HepG2 (cell line): ENCODE data around the gene UPK1B. TPM values are rescaled to one million over a fixed set of nuclear protein-coding genes. Genes with fewer than 3 reads are reported as not detected.
"Not testable (repeated sequence)": the region's sequence is repeated elsewhere in the genome, so short reads cannot be mapped to it uniquely, and the experiment has no call there.

Experiments used
- ATAC-seq: fragments of 200-7000 bp; cut with Tn5 transposase; 3 replicates; pipeline ENCODE4 v1.9.1; 2020; ENCODE audit warnings: mild to moderate bottlenecking, moderate library complexity
- BruUV-seq: library from RNA; stranded (reverse); fragments of 400-500 nt; replicated peaks from 2 replicates; lab custom pipeline; 2021; lab: Mats Ljungman, UMichigan
- CTCF ChIA-PET: fragments of 300-600 bp; formaldehyde crosslinking; extraction: SDS; loops from one replicate; lab custom pipeline; 2021; ENCODE audit warnings: low total read pairs, inconsistent platforms, low intra/inter-chr PET ratio; lab: Yijun Ruan, JAX
- POLR2A ChIA-PET: fragments of 350-600 bp; sonication (Branson Sonifier 250); formaldehyde crosslinking; loops from one replicate; lab custom pipeline; 2020; ENCODE audit warnings: antibody characterized with exemption, inconsistent platforms; lab: Yijun Ruan, JAX
- DNase-seq: peaks from one replicate; pipeline ENCODE4 v3.0.0-alpha.2; 2015; ENCODE audit warnings: low spot score
- FAIRE-seq: peaks from 3 replicates; lab custom pipeline; 2011; peaks lifted over from hg19 to GRCh38; lab: Jason Lieb, UNC
- H2AFZ ChIP-seq: one replicate; pipeline ENCODE4 v1.6.1; 2011; ENCODE audit warnings: low read length, inconsistent platforms
- H3K27ac ChIP-seq: fragments of 300-600 bp; 3 replicates; pipeline ENCODE4 v1.8.0; 2011; ENCODE audit warnings: mixed run types, mild to moderate bottlenecking, mixed read lengths, low read length, inconsistent platforms; ENCODE audit not compliant: insufficient read depth; ENCODE audit errors: extremely low read length
- H3K27me3 ChIP-seq, 2 experiments: fragments of 200-600 bp in 1 of 2; 2 replicates in 1 of 2; 3 replicates in 1 of 2; pipeline versions ENCODE4 v1.6.0 to v1.8.0; 2011; ENCODE audit warnings: low read length in 2 of 2, mild to moderate bottlenecking in 2 of 2, moderate library complexity in 2 of 2, inconsistent platforms in 1 of 2; ENCODE audit not compliant: insufficient read depth in 2 of 2, control insufficient read depth in 1 of 2
- H3K36me3 ChIP-seq, 2 experiments: fragments of 200-600 bp in 1 of 2; replicated peaks in 1 of 2; 2 replicates in 1 of 2; 3 replicates in 1 of 2; pipeline versions ENCODE4 v1.5.1 to v1.8.0; 2011; ENCODE audit warnings: low read length in 2 of 2, inconsistent platforms in 1 of 2; ENCODE audit not compliant: insufficient read depth in 2 of 2, control insufficient read depth in 1 of 2
- H3K4me1 ChIP-seq: 2 replicates; pipeline ENCODE4 v1.5.1; 2012; ENCODE audit warnings: low read length, inconsistent platforms; ENCODE audit not compliant: insufficient read depth
- H3K4me2 ChIP-seq: 2 replicates; pipeline ENCODE4 v1.6.0; 2011; ENCODE audit warnings: low read depth, low read length, inconsistent platforms
- H3K4me3 ChIP-seq, 3 experiments: fragments of 200-600 bp in 1 of 3; sonication (generic), shearing (Covaris generic) in 1 of 3; replicated peaks in 1 of 3; 2 replicates each; pipeline ENCODE4 v1.5.1; 2011 to 2016; ENCODE audit warnings: low read length in 3 of 3, inconsistent platforms in 2 of 3, low read depth in 2 of 3, mild to moderate bottlenecking in 2 of 3, control low read depth in 1 of 3, mixed read lengths in 1 of 3; ENCODE audit not compliant: insufficient read depth in 1 of 3
- H3K79me2 ChIP-seq: one replicate; pipeline ENCODE4 v1.6.1; 2011; ENCODE audit warnings: low read length, inconsistent platforms; ENCODE audit not compliant: insufficient read depth
- H3K9ac ChIP-seq: 2 replicates; pipeline ENCODE4 v1.6.0; 2011; ENCODE audit warnings: mild to moderate bottlenecking, low read depth, low read length, inconsistent platforms; ENCODE audit not compliant: insufficient read depth
- H3K9me3 ChIP-seq: 2 replicates; pipeline ENCODE4 v1.5.1; 2012; ENCODE audit warnings: mild to moderate bottlenecking, low read length
- H4K20me1 ChIP-seq: 2 replicates; pipeline ENCODE4 v1.6.0; 2011; ENCODE audit warnings: inconsistent platforms, mild to moderate bottlenecking, low read length, moderate library complexity; ENCODE audit not compliant: insufficient read depth
- FOXA1 ChIP-seq, 2 experiments: fragments of 450-650 bp in 1 of 2; sonication (generic) in 1 of 2; formaldehyde crosslinking in 1 of 2; IDR thresholded peaks; 2 replicates each; pipeline versions ENCODE4 v1.4.0 to v1.6.1; 2016 to 2020; ENCODE audit warnings: missing genetic modification reagents in 1 of 2
- FOXA3 ChIP-seq: IDR thresholded peaks from 2 replicates; pipeline ENCODE4 v1.6.1; 2016; ENCODE audit warnings: missing genetic modification reagents, missing compliant biosample characterization
- GFI1 ChIP-seq: sonication (generic); formaldehyde crosslinking; IDR thresholded peaks from 2 replicates; pipeline ENCODE4 v1.5.0; 2020; ENCODE audit warnings: missing genetic modification reagents, mild to moderate bottlenecking, borderline replicate concordance
- MZF1 ChIP-seq: sonication (generic); formaldehyde crosslinking; IDR thresholded peaks from 2 replicates; pipeline ENCODE4 v1.8.1; 2023; ENCODE audit warnings: mild to moderate bottlenecking, missing genetic modification reagents, borderline replicate concordance
- SP5 ChIP-seq: IDR thresholded peaks from 2 replicates; pipeline ENCODE4 v1.6.1; 2016; ENCODE audit warnings: low read depth, borderline replicate concordance
- ZIK1 ChIP-seq: sonication (generic); formaldehyde crosslinking; IDR thresholded peaks from 2 replicates; pipeline ENCODE4 v1.5.0; 2020; ENCODE audit warnings: mild to moderate bottlenecking, low read depth, missing genetic modification reagents, borderline replicate concordance
- ZMYM4 ChIP-seq: sonication (generic); formaldehyde crosslinking; IDR thresholded peaks from 2 replicates; pipeline ENCODE4 v1.8.1; 2023; ENCODE audit warnings: mild to moderate bottlenecking, missing genetic modification reagents
- ZNF281 ChIP-seq: sonication (generic); formaldehyde crosslinking; IDR thresholded peaks from 2 replicates; pipeline ENCODE4 v1.4.0; 2020; ENCODE audit warnings: missing genetic modification reagents, borderline replicate concordance
- ZSCAN25 ChIP-seq: sonication (generic); formaldehyde crosslinking; IDR thresholded peaks from 2 replicates; pipeline ENCODE4 v1.8.0; 2022; ENCODE audit warnings: mild to moderate bottlenecking, missing genetic modification reagents
- WGBS: methylation state at CpG from one replicate; pipeline ENCODE4 v1.1.6; 2017; ENCODE audit warnings: low lambda C conversion rate; 5-methylcytosine and 5-hydroxymethylcytosine counted together
- in situ Hi-C: cut with HindIII; loops from 2 replicates; pipeline ENCODE4 v1.10.0; 2017; ENCODE audit warnings: low pct_unique_long_range_greater_than_20kb; ENCODE audit not compliant: extremely low pct_ligation_motif_present
- intact Hi-C: fragments of 100-400 bp; cut with micrococcal nuclease; formaldehyde crosslinking; loops from one replicate; pipeline ENCODE4 v1.10.0; 2022; ENCODE audit not compliant: unreplicated experiment
- polyA plus RNA-seq, 8 experiments: library from polyadenylated mRNA; depleted of rRNA in 3 of 8; stranded (reverse) in 7 of 8; unstranded in 1 of 8; fragments of >200 nt; fragmentation: Illumina TruSeq in 4 of 8; extraction: Trizol in 4 of 8; gene quantifications; 2 replicates each; pipeline versions ENCODE4 v1.2.1 to v1.2.3, GENCODE V29; 2011 to 2016; ENCODE audit warnings: low read depth in 4 of 8, missing spikeins in 1 of 8, mixed read lengths in 1 of 8; ENCODE audit not compliant: insufficient read depth in 1 of 8
- total RNA-seq, 5 experiments: library from RNA; depleted of rRNA; stranded (reverse); fragments of >200 nt; fragmentation: Illumina TruSeq; extraction: Trizol; gene quantifications; 2 replicates each; pipeline ENCODE4 v1.2.3, GENCODE V29; 2016; ENCODE audit warnings: low read depth in 1 of 5

UPK1B gene
- total and polyA plus RNA-seq, 2 of the 13 experiments (the other 11 are each of a cell fraction or from before 2014, with no cell fraction given), result not detected

- H4K20me1 ChIP-seq; H3K79me2 ChIP-seq; H3K27ac ChIP-seq; H3K9me3 ChIP-seq; H3K36me3 ChIP-seq; POLR2A ChIA-PET; TF ChIP-seq FOXA1 (IDR thresholded peaks at IDR 0.05): not testable (repeated sequence)
- TF ChIP-seq SP5, result 0 out of 2 replicates have a peak, but pooled peaks have one; percentile 31
- TF ChIP-seq ZMYM4, result 0 out of 2 replicates have a peak, but pooled peaks have one; percentile 15
- TF ChIP-seq FOXA3 (CRISPR knock-in tag), result peak; percentile 56
- TF ChIP-seq FOXA1 (CRISPR knock-in tag; IDR thresholded peaks at IDR 0.05), result peak; percentile 43; the same call in 1 of the 2 replicates
- TF ChIP-seq ZNF281 (CRISPR knock-in tag), result peak; percentile 81
- TF ChIP-seq, all 625 proteins: peak for 5; not testable (repeated sequence) for 620
- FAIRE-seq, intact Hi-C loops, ATAC-seq, H3K9ac ChIP-seq, H3K27me3 ChIP-seq, BruUV-seq, H3K4me2 ChIP-seq, H2AFZ ChIP-seq, in situ Hi-C loops, CTCF ChIA-PET, H3K4me1 ChIP-seq, H3K4me3 ChIP-seq: not testable (repeated sequence)
- DNase-seq, result peak; percentile 17
- 64% methylated on average over 6 of the region's 9 CpGs for WGBS
Measured at GRCh38 chr3:119164745-119165144, 8.7 kb upstream of the UPK1B start.

- H2AFZ ChIP-seq, result no peak overlapping the region
- WGBS, result 10% methylated on average over 3 of the region's 3 CpGs
- H3K36me3 ChIP-seq, result no peaks in the 10 kb centered on the region
- ChIA-PET CTCF (no interaction called here), POLR2A (no interaction called here)
- H3K27ac ChIP-seq, result no peak overlapping the region
- no peak for TF ChIP-seq MZF1 (CRISPR knock-in tag)
- TF ChIP-seq ZSCAN25 (CRISPR knock-in tag), result no peak
- TF ChIP-seq ZIK1 (CRISPR knock-in tag), result no peak
- no peak for TF ChIP-seq GFI1 (CRISPR knock-in tag)
- no peaks in the 10 kb centered on the region for H3K79me2 ChIP-seq
- in situ Hi-C loops, result no loop called here
- no peaks in the 10 kb centered on the region for H4K20me1 ChIP-seq
- no TSS peak for BruUV-seq
- ATAC-seq (no peak), DNase-seq (no peak), FAIRE-seq (no peak)
- H3K9ac ChIP-seq, result no peak overlapping the region
- peaks cover 0 to 2% of the 10 kb centered on the region in 2 experiments; a peak in 1 of 5 replicates for H3K27me3 ChIP-seq
- H3K4me3 ChIP-seq, result no peak overlapping the region
- no peaks in the 10 kb centered on the region for H3K4me1 ChIP-seq
- no peaks in the 10 kb centered on the region for H3K9me3 ChIP-seq
- intact Hi-C loops, result no loop called here
- H3K4me2 ChIP-seq, result no peak overlapping the region
Measured at GRCh38 chr3:119170821-119171220, 2.6 kb upstream of the UPK1B start.
